OCI-LY7 (cell line): ENCODE measurements around the gene CRTC2. TPM values are rescaled to one million over a fixed set of nuclear protein-coding genes. Genes with fewer than 3 reads are reported as not detected.

Experiments used
- BruUV-seq: library from RNA; stranded (reverse); fragments of 400-500 nt; replicated peaks from 2 replicates; lab custom pipeline; 2021; lab: Mats Ljungman, UMichigan
- CTCF ChIA-PET: fragments of 300-600 bp; sonication (Branson Sonifier 250); formaldehyde crosslinking; loops from one replicate; lab custom pipeline; 2022; ENCODE audit warnings: antibody characterized with exemption; ENCODE audit not compliant: unreplicated experiment; lab: Charles Lee
- POLR2A ChIA-PET: fragments of 300-600 bp; sonication (Branson Sonifier 250); formaldehyde crosslinking; loops from one replicate; lab custom pipeline; 2022; ENCODE audit warnings: antibody characterized with exemption; lab: Charles Lee
- DNase-seq: peaks from one replicate; pipeline ENCODE4 v3.0.0-alpha.2; 2015; ENCODE audit warnings: low spot score
- H2AFZ ChIP-seq: fragments of 200-600 bp; sonication (generic), shearing (Covaris generic); 2 replicates; pipeline ENCODE4 v1.6.1; 2014; ENCODE audit warnings: mild to moderate bottlenecking, antibody characterized with exemption, low read length, moderate library complexity
- H3K27ac ChIP-seq: fragments of 200-600 bp; sonication (generic); 2 replicates; pipeline ENCODE4 v1.5.1; 2014; ENCODE audit warnings: mixed run types, low read depth, mild to moderate bottlenecking, moderate library complexity, low read length, inconsistent platforms; ENCODE audit not compliant: poor library complexity, severe bottlenecking
- H3K36me3 ChIP-seq: fragments of 200-600 bp; sonication (generic); 2 replicates; pipeline ENCODE4 v1.6.1; 2014; ENCODE audit warnings: mild to moderate bottlenecking, antibody characterized with exemption, low read length, moderate library complexity, mixed read lengths; ENCODE audit not compliant: insufficient read depth
- H3K4me1 ChIP-seq: fragments of 200-600 bp; sonication (generic); 2 replicates; pipeline ENCODE4 v1.5.1; 2014; ENCODE audit warnings: mild to moderate bottlenecking, low read length; ENCODE audit not compliant: insufficient read depth, poor library complexity, severe bottlenecking
- H3K4me2 ChIP-seq: fragments of 200-600 bp; sonication (generic); 2 replicates; pipeline ENCODE4 v1.6.1; 2014; ENCODE audit warnings: mild to moderate bottlenecking, low read length
- H3K4me3 ChIP-seq: fragments of 200-600 bp; sonication (generic); 2 replicates; pipeline ENCODE4 v1.5.1; 2014; ENCODE audit warnings: mild to moderate bottlenecking, low read depth, low read length; ENCODE audit not compliant: poor library complexity, severe bottlenecking
- H3K79me2 ChIP-seq: fragments of 200-600 bp; sonication (generic); 2 replicates; pipeline ENCODE4 v1.6.1; 2016; ENCODE audit warnings: low read depth, mild to moderate bottlenecking, low read length, moderate library complexity, mixed read lengths; ENCODE audit not compliant: insufficient read depth
- H3K9me2 ChIP-seq: fragments of 200-600 bp; sonication (generic); 2 replicates; pipeline ENCODE4 v1.6.1; 2016; ENCODE audit warnings: mild to moderate bottlenecking, low read length, mixed read lengths; ENCODE audit not compliant: insufficient read depth
- H3K9me3 ChIP-seq: fragments of 200-600 bp; sonication (generic); 2 replicates; pipeline ENCODE4 v1.6.1; 2014; ENCODE audit warnings: mild to moderate bottlenecking, mixed run types, low read length, mixed read lengths
- H4K20me1 ChIP-seq: fragments of 200-600 bp; sonication (generic); 2 replicates; pipeline ENCODE4 v1.6.1; 2014; ENCODE audit warnings: mild to moderate bottlenecking, antibody characterized with exemption, low read length, moderate library complexity, mixed read lengths; ENCODE audit not compliant: insufficient read depth
- EZH2phosphoT487 ChIP-seq: fragments of 200-600 bp; sonication (generic); IDR thresholded peaks from 2 replicates; pipeline ENCODE4 v1.6.1; 2018; ENCODE audit warnings: low read depth, borderline replicate concordance, mild to moderate bottlenecking, mixed run types, antibody characterized with exemption, low read length, moderate library complexity, mixed read lengths
- intact Hi-C: fragments of 100-400 bp; cut with micrococcal nuclease; formaldehyde crosslinking; loops from one replicate; pipeline ENCODE4 v1.10.0; 2022; ENCODE audit not compliant: unreplicated experiment
- total RNA-seq, 2 experiments: library from RNA; depleted of rRNA in 1 of 2; stranded (reverse); fragments of >200 nt in 1 of 2; shearing (Covaris generic) in 1 of 2; gene quantifications; 2 replicates each; pipeline ENCODE4 v1.2.3, GENCODE V29; 2014 to 2022
- TF ChIP-seq, protein P1 (sequence below): fragments of 200-600 bp; sonication (generic); conservative IDR thresholded peaks from 2 replicates; pipeline ENCODE4 v1.5.1; 2014; ENCODE audit warnings: mild to moderate bottlenecking, antibody characterized with exemption, low read length, moderate library complexity, mixed read lengths

The CRTC2 gene
- total RNA-seq, 2 experiments from 2014 or later: 15.6 to 65.6 TPM

DNA sequence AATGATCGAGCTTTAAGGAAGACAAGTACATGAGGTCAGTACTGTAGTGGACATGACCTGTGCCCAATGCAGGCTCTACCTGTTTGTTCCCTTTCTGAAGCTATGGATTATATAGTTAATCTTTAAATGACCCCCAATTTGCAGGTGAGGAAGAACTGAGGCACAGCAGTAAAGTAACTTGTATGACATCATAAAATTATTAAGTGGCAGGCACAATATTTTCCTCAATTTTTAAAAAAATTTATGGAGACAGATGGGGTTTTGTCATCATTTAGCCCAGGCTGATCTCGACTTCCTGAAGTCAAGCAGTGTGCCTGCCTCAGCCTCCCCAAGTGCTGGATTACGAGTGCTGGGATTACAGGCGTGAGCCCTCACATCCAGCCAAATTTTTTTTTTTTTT lies 32.0 kb downstream of the CRTC2 start:
- Histone ChIP-seq H3K4me2 (no peak overlapping the region), H2AFZ (no peak overlapping the region), H3K9me2 (no peaks in the 10 kb centered on the region), H3K36me3 (peaks cover 28% of the 10 kb centered on the region; the same call in 1 of the 2 replicates), H3K4me3 (no peak overlapping the region), H3K79me2 (peaks cover 8% of the 10 kb centered on the region), H3K27ac (no peak overlapping the region), H4K20me1 (0 out of 2 replicates have a peak, but pooled peaks cover 3% of the 10 kb centered on the region), H3K9me3 (no peaks in the 10 kb centered on the region), H3K4me1 (peaks cover 6% of the 10 kb centered on the region)
- POLR2A ChIA-PET: interaction anchor here (1.3 kb wide), 1 partner anchor 18 kb away, joined by 3 read pairs; no protein-coding TSS in a partner anchor
- BruUV-seq: no TSS peak
- intact Hi-C loops: no loop called here
- TF ChIP-seq EZH2phosphoT487: no peak
- TF ChIP-seq, protein P1, sequence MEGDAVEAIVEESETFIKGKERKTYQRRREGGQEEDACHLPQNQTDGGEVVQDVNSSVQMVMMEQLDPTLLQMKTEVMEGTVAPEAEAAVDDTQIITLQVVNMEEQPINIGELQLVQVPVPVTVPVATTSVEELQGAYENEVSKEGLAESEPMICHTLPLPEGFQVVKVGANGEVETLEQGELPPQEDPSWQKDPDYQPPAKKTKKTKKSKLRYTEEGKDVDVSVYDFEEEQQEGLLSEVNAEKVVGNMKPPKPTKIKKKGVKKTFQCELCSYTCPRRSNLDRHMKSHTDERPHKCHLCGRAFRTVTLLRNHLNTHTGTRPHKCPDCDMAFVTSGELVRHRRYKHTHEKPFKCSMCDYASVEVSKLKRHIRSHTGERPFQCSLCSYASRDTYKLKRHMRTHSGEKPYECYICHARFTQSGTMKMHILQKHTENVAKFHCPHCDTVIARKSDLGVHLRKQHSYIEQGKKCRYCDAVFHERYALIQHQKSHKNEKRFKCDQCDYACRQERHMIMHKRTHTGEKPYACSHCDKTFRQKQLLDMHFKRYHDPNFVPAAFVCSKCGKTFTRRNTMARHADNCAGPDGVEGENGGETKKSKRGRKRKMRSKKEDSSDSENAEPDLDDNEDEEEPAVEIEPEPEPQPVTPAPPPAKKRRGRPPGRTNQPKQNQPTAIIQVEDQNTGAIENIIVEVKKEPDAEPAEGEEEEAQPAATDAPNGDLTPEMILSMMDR: no peak
- CTCF ChIA-PET: no interaction called here
- DNase-seq: no peak

DNA sequence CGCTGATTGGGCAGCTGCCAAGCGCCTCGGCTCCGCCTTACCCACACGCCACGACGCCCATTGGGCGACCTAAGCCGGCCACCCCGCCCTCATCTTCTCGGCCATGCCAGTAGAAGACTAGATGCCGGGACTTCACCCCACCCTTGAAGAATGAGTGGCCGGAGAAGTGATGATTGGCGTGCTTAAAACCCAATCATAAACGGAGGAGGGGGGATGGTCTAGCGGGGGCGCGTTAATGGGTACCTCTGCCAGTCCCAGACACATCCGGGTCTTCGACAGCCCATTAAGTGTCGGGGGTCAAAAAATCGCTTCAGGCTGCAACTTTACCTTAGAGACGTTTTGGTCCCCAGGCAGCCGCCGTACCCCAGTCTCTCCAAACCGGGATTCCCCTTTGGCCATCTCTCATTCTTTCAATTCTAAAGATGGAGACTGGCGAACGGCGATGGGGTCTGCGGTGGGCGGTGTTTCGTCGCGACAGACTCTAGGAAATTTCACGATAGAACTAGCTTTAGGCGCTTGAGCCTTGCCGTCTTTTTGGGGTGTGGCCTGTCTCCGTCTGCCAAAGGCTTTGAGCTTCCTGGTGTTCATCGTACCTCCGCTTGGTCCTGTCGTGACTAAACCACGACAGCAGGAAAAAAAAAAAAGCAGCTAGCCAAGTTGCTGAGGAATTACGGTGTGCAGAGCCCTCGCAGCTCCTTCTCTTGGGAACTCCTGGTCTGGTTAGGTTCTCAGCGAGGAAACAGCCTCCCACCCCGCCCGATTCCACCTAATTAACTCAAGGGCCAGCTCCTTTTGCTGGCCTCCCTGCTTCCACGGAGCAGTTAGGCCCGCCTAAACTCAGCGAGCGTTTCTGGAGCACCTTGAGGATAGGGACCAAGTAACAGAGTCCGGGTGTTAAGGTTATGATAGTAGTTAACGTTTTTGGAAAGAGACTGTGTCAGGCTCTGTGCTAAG lies 35.2 kb downstream of the CRTC2 start, which contains the start of gene GATAD2B:
TSS of gene GATAD2B (minus strand) at position 1 of the 954 bp plus-strand sequence. CDS start 94,625 bp downstream, outside the sequence.
- Histone ChIP-seq H3K9me3 (no peaks in the 10 kb centered on the region), H3K4me2 (peak within 1 kb of the TSS; percentile 95), H3K79me2 (peaks cover 40% of the 10 kb centered on the region), H4K20me1 (peaks cover 23% of the 10 kb centered on the region; the same call in 1 of the 2 replicates), H3K27ac (peak within 1 kb of the TSS; percentile 90), H3K4me1 (peaks cover 28% of the 10 kb centered on the region), H2AFZ (peak within 1 kb of the TSS; percentile 76; the same call in 1 of the 2 replicates), H3K36me3 (peaks cover 24% of the 10 kb centered on the region), H3K4me3 (peak within 1 kb of the TSS; percentile 97), H3K9me2 (no peaks in the 10 kb centered on the region)
- ChIA-PET CTCF (interaction anchor here (0.9 kb wide), 1 partner anchor 22 kb away, joined by 4 read pairs; no protein-coding TSS in a partner anchor), POLR2A (interaction anchor here (0.6 to 4.1 kb wide), 17 partner anchors 15 to 1093 kb away, joined by 3 to 32 read pairs (median 4); partner anchors contain the start of genes CREB3L4, DENND4B, JTB and SLC39A1)
- BruUV-seq: TSS peak; percentile 97
- intact Hi-C loops: loop anchor here (1.0 to 5.0 kb wide), 6 partner anchors 23 to 126 kb away; partner anchors contain the start of genes CREB3L4, DENND4B, JTB and SLC39A1
- DNase-seq: peak; percentile 100
- TF ChIP-seq, protein P1: no peak
- no peak for TF ChIP-seq EZH2phosphoT487
